DND-41 (cell line): ENCODE results near the gene CDCA3.

Experiments
- EZH2 ChIP-seq: IDR thresholded peaks from 3 replicates; pipeline ENCODE4 v1.6.1; 2012; ENCODE audit warnings: borderline replicate concordance, low read depth, mild to moderate bottlenecking, moderate library complexity, low read length, inconsistent platforms; ENCODE audit not compliant: severe bottlenecking
- TF ChIP-seq, protein P1 (sequence below): IDR thresholded peaks from 2 replicates; pipeline ENCODE4 v1.5.1; 2012; ENCODE audit warnings: borderline replicate concordance, low read length, moderate library complexity, mild to moderate bottlenecking; ENCODE audit not compliant: poor library complexity, severe bottlenecking; ENCODE audit errors: extremely low read depth

DNA sequence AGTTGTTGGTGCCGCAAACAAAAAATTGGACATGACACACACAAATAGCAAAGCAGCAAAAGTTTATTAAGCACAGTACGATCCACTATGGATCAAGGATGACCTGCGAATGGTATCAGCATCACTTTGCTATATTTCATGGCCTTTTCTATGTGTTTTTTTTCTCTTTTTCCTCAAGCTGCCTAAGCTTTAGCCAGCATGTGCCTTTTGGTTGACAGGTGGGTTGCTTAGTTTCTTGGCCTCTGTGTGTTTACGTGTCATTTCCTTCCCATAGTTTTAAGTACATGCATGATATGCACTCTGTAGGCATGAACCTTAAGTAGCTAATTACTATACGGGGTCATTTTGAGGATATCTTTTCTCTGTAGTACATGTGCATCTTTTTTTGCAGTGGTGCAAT, 51.9 kb downstream of the CDCA3 start:
- TF ChIP-seq EZH2 = no peak
- TF ChIP-seq, protein P1, sequence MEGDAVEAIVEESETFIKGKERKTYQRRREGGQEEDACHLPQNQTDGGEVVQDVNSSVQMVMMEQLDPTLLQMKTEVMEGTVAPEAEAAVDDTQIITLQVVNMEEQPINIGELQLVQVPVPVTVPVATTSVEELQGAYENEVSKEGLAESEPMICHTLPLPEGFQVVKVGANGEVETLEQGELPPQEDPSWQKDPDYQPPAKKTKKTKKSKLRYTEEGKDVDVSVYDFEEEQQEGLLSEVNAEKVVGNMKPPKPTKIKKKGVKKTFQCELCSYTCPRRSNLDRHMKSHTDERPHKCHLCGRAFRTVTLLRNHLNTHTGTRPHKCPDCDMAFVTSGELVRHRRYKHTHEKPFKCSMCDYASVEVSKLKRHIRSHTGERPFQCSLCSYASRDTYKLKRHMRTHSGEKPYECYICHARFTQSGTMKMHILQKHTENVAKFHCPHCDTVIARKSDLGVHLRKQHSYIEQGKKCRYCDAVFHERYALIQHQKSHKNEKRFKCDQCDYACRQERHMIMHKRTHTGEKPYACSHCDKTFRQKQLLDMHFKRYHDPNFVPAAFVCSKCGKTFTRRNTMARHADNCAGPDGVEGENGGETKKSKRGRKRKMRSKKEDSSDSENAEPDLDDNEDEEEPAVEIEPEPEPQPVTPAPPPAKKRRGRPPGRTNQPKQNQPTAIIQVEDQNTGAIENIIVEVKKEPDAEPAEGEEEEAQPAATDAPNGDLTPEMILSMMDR = no peak
